ENCODE results near the gene FAM89A. TPM values are rescaled to one million over a fixed set of nuclear protein-coding genes. Genes with fewer than 3 reads are reported as not detected.

Gene FAM89A
- polyA plus RNA-seq, 1 of the 3 experiments (the other 2 are of a cell fraction): 2.7 TPM

DNA sequence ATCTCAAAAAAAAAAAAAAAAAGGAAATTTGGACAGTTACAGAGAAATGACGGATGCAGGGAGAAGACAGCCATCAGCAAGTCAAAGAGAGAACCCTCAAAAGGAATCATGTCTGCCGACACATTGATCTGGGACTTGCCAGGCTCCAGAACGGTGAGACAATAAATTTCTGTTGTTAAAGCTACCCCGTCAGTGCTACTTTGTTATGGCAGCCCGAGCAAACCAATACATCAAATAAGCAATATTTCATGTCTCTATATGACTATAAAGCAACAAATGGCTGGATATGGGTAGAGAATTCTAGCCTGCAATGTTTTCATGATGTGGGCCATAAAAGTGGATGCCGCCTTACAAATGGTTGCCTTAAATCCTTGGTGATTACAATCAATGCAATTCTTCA is 23.3 kb upstream of the FAM89A start:
- H3K27ac ChIP-seq (ENCODE audit: low read depth in 2 of 2, low read length in 1 of 2): no peak overlapping the region

DNA sequence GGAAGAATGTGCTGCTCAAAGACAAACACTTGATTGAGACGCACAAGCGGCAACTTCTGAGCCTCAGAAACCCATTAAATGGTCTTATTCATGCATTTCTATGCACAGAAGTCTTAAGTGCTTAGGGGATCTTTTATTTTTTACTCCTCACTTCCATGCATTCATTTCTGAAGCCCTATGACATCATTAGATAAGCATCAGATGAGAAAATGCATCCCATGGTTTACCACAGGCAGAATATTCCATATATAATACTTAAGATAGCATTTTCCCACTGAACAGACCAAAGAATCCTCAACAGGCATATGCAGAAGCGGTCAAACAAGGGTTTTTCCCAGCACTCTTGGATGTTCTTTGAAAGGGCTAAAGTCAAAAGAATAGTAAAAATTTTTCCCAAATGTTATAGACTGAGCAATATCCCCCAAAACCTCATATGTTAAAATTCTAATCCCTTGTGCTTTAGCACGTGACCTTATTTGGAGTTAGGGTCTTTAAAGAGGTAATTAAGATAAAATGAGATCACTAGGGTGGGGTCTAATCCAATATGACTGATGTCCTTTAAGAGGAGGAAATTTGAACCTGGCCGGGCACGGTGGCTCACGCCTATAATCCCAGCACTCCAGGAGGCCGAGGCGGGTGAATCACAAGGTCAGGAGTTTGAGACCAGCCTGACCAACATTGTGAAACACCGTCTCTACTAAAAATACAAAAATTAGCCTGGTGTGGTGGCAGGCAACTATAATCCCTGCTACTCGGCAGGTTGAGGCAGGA is 22.6 kb upstream of the FAM89A start:
- Histone ChIP-seq H3K4me3 (ENCODE audit: low read depth in 2 of 2, low read length in 1 of 2) (no peak overlapping the region), H3K36me3 (replicated peaks in 1 of 2; ENCODE audit: control insufficient read depth in 1 of 2, insufficient read depth in 2 of 2, low read length in 1 of 2) (no peaks in the 10 kb centered on the region), H2AFZ (ENCODE audit: low read depth) (no peak overlapping the region), H3K9ac (no peak overlapping the region), H3K9me2 (no peaks in the 10 kb centered on the region), H3K79me2 (ENCODE audit: insufficient read depth) (no peaks in the 10 kb centered on the region), H3K27ac (ENCODE audit: low read depth in 2 of 2, low read length in 1 of 2) (no peak overlapping the region), H3K4me2 (no peak overlapping the region), H4K20me1 (ENCODE audit: insufficient read depth) (no peaks in the 10 kb centered on the region), H3F3A (replicated peaks; ENCODE audit: insufficient read depth) (no peaks in the 10 kb centered on the region), H3K9me3 (no peaks in the 10 kb centered on the region), H3K4me1 (ENCODE audit: control insufficient read depth in 1 of 2, insufficient read depth in 2 of 2, low read depth in 1 of 2, low read length in 1 of 2) (peaks cover 0 to 7% of the 10 kb centered on the region in 2 experiments; a peak in 2 of 4 replicates), H3K27me3 (ENCODE audit: insufficient read depth) (no peaks in the 10 kb centered on the region)
- TF ChIP-seq, protein P1, sequence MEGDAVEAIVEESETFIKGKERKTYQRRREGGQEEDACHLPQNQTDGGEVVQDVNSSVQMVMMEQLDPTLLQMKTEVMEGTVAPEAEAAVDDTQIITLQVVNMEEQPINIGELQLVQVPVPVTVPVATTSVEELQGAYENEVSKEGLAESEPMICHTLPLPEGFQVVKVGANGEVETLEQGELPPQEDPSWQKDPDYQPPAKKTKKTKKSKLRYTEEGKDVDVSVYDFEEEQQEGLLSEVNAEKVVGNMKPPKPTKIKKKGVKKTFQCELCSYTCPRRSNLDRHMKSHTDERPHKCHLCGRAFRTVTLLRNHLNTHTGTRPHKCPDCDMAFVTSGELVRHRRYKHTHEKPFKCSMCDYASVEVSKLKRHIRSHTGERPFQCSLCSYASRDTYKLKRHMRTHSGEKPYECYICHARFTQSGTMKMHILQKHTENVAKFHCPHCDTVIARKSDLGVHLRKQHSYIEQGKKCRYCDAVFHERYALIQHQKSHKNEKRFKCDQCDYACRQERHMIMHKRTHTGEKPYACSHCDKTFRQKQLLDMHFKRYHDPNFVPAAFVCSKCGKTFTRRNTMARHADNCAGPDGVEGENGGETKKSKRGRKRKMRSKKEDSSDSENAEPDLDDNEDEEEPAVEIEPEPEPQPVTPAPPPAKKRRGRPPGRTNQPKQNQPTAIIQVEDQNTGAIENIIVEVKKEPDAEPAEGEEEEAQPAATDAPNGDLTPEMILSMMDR (IDR thresholded peaks at IDR 0.05): no peak
- TF ChIP-seq TCF12 (IDR thresholded peaks at IDR 0.05) (no peak), EP300 (IDR thresholded peaks at IDR 0.05; ENCODE audit: borderline replicate concordance in 1 of 2, low read depth in 1 of 2, low read length in 1 of 2) (0 out of 4 replicates have a peak, but pooled peaks of 1 of the 2 experiments have one; percentile 20), RCOR1 (IDR thresholded peaks at IDR 0.05; ENCODE audit: low read length) (no peak), RFX5 (IDR thresholded peaks at IDR 0.05; ENCODE audit: low read length) (no peak)
- CTCF ChIA-PET: no interaction called here
- POLR2A ChIA-PET: no interaction called here
- 80% methylated on average over 11 of the region's 11 CpGs for WGBS (ENCODE audit: low lambda C conversion rate)
- no peak for DNase-seq

More for the DNA sequence above, 23.3 kb upstream of the FAM89A start:
- H2AFZ ChIP-seq (ENCODE audit: low read depth): no peak overlapping the region
- H3K4me3 ChIP-seq (ENCODE audit: low read depth in 2 of 2, low read length in 1 of 2): no peak overlapping the region
- no peak for DNase-seq
- no peaks in the 10 kb centered on the region for H3K79me2 ChIP-seq (ENCODE audit: insufficient read depth)
- H3K9me2 ChIP-seq: no peaks in the 10 kb centered on the region
- TF ChIP-seq POLR2AphosphoS5 (IDR thresholded peaks at IDR 0.05; ENCODE audit: low read depth, low read length) (no peak), FOXJ3 (CRISPR knock-in tag; IDR thresholded peaks at IDR 0.05) (no peak), TAF1 (IDR thresholded peaks at IDR 0.05; ENCODE audit: borderline replicate concordance, low read depth, low read length) (no peak), GABPA (IDR thresholded peaks at IDR 0.05; ENCODE audit: low read depth) (no peak), EP300 (IDR thresholded peaks at IDR 0.05; ENCODE audit: borderline replicate concordance in 1 of 2, low read depth in 1 of 2, low read length in 1 of 2) (no peak), RXRA (IDR thresholded peaks at IDR 0.05; ENCODE audit: borderline replicate concordance, low read depth) (no peak), YY1 (IDR thresholded peaks at IDR 0.05; ENCODE audit: low read depth) (no peak)
- TF ChIP-seq, protein P2, sequence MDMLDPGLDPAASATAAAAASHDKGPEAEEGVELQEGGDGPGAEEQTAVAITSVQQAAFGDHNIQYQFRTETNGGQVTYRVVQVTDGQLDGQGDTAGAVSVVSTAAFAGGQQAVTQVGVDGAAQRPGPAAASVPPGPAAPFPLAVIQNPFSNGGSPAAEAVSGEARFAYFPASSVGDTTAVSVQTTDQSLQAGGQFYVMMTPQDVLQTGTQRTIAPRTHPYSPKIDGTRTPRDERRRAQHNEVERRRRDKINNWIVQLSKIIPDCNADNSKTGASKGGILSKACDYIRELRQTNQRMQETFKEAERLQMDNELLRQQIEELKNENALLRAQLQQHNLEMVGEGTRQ (IDR thresholded peaks at IDR 0.05; ENCODE audit: borderline replicate concordance, low read depth, low read length): no peak
- TF ChIP-seq, protein P3, sequence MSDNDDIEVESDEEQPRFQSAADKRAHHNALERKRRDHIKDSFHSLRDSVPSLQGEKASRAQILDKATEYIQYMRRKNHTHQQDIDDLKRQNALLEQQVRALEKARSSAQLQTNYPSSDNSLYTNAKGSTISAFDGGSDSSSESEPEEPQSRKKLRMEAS (IDR thresholded peaks at IDR 0.05; ENCODE audit: low read depth): no peak
- CTCF ChIA-PET: interaction anchor here (0.9 kb wide), 1 partner anchor 148 kb away, joined by 3 read pairs; no protein-coding TSS in a partner anchor
- H3K9me3 ChIP-seq: no peaks in the 10 kb centered on the region
- no peaks in the 10 kb centered on the region for H3K36me3 ChIP-seq (replicated peaks in 1 of 2; ENCODE audit: control insufficient read depth in 1 of 2, insufficient read depth in 2 of 2, low read length in 1 of 2)
- 82% methylated on average over 6 of the region's 6 CpGs for WGBS (ENCODE audit: low lambda C conversion rate)
- no peak overlapping the region for H3K9ac ChIP-seq
- H4K20me1 ChIP-seq (ENCODE audit: insufficient read depth): no peaks in the 10 kb centered on the region
- H3K4me1 ChIP-seq (ENCODE audit: control insufficient read depth in 1 of 2, insufficient read depth in 2 of 2, low read depth in 1 of 2, low read length in 1 of 2): peaks cover 0 to 7% of the 10 kb centered on the region in 2 experiments; a peak in 2 of 4 replicates
- no peak overlapping the region for H3K4me2 ChIP-seq
- H3F3A ChIP-seq (replicated peaks; ENCODE audit: insufficient read depth): no peaks in the 10 kb centered on the region
- no peaks in the 10 kb centered on the region for H3K27me3 ChIP-seq (ENCODE audit: insufficient read depth)
- POLR2A ChIA-PET: no interaction called here
